ENCODE results near the gene PTPRCAP.

The PTPRCAP gene

GRCh38 chr11:67397986-67398660, 39.4 kb downstream of the PTPRCAP start:
- no peak for DNase-seq (ENCODE audit: low read depth in 1 of 2, low spot score in 1 of 2)

- DNase-seq (ENCODE audit: low read depth in 1 of 2, low spot score in 1 of 2) = no peak
Measured at GRCh38 chr11:67397536-67397935, 39.9 kb downstream of the PTPRCAP start.

GRCh38 chr11:67396587-67397389, 40.7 kb downstream of the PTPRCAP start:
- DNase-seq (ENCODE audit: low read depth in 1 of 2, low spot score in 1 of 2) = no peak

- no peak for DNase-seq (ENCODE audit: low read depth in 1 of 2, low spot score in 1 of 2)
Measured at GRCh38 chr11:67396259-67396581, 41.3 kb downstream of the PTPRCAP start.

GRCh38 chr11:67395555-67396258, 41.8 kb downstream of the PTPRCAP start:
- no peak for DNase-seq (ENCODE audit: low read depth in 1 of 2, low spot score in 1 of 2)

GRCh38 chr11:67393990-67394389, 43.5 kb downstream of the PTPRCAP start:
- no peak for DNase-seq (ENCODE audit: low read depth in 1 of 2, low spot score in 1 of 2)

GRCh38 chr11:67393437-67393836, 44.0 kb downstream of the PTPRCAP start:
- DNase-seq (ENCODE audit: low read depth in 1 of 2, low spot score in 1 of 2) = no peak

- no peak for DNase-seq (ENCODE audit: low read depth in 1 of 2, low spot score in 1 of 2)
Measured at GRCh38 chr11:67392183-67392715, 45.2 kb downstream of the PTPRCAP start.

GRCh38 chr11:67391304-67392182, 45.9 kb downstream of the PTPRCAP start, which contains the start of gene RAD9A:
Gene RAD9A, plus strand, starts transcription at chr11:67391986. Its CDS starts 59 bp downstream, at chr11:67392045.
- peak; percentile 80 to 89 for DNase-seq (ENCODE audit: low read depth in 1 of 2, low spot score in 1 of 2)

GRCh38 chr11:67390947-67391303, 46.6 kb downstream of the PTPRCAP start:
- no peak for DNase-seq (ENCODE audit: low read depth in 1 of 2, low spot score in 1 of 2)

- no peak for DNase-seq (ENCODE audit: low read depth in 1 of 2, low spot score in 1 of 2)
Measured at GRCh38 chr11:67389477-67389876, 48.0 kb downstream of the PTPRCAP start.

GRCh38 chr11:67387518-67387917, 50.0 kb downstream of the PTPRCAP start:
- DNase-seq (ENCODE audit: low read depth in 1 of 2, low spot score in 1 of 2) = no peak

GRCh38 chr11:67387069-67387468, 50.4 kb downstream of the PTPRCAP start:
- DNase-seq (ENCODE audit: low read depth in 1 of 2, low spot score in 1 of 2) = no peak

Measured in activated CD4-positive, alpha-beta T cell treated with anti-CD3 and anti-CD28 coated beads, Interleukin-2, amount 50 U/mL, for 24 hours (primary cell).